ENCODE data around the gene VEGFB. TPM values are rescaled to one million over a fixed set of nuclear protein-coding genes. Genes with fewer than 3 reads are reported as not detected.
A peak's percentile ranks its signal among the peaks of the same experiment; 100 is the strongest.

VEGFB gene
- polyA plus RNA-seq, 3 donors = 73.8 to 84.8 (median 81.0) TPM

GRCh38 chr11:64230171-64230984, 4.0 kb upstream of the VEGFB start, which contains the start of gene DNAJC4:
Gene DNAJC4, plus strand, starts transcription at chr11:64230548. Its CDS starts 307 bp downstream, at chr11:64230855.
- peak; percentile 87 to 94 (median 89) for DNase-seq (ENCODE audit: low read depth in 3 of 3, low spot score in 2 of 3)

- no peak for DNase-seq (ENCODE audit: low read depth in 3 of 3, low spot score in 2 of 3)
Measured at GRCh38 chr11:64230985-64231365, 3.4 kb upstream of the VEGFB start.

- no peak for DNase-seq (ENCODE audit: low read depth in 3 of 3, low spot score in 2 of 3)
Measured at GRCh38 chr11:64231546-64231945, 2.8 kb upstream of the VEGFB start.

- no peak for DNase-seq (ENCODE audit: low read depth in 3 of 3, low spot score in 2 of 3)
Measured at GRCh38 chr11:64232182-64232966, 2.0 kb upstream of the VEGFB start.

- no peak for DNase-seq (ENCODE audit: low read depth in 3 of 3, low spot score in 2 of 3)
Measured at GRCh38 chr11:64232967-64233315, 1.4 kb upstream of the VEGFB start.

GRCh38 chr11:64234647-64235379, 429 bp downstream of the VEGFB start:
- no peak for DNase-seq (ENCODE audit: low read depth in 3 of 3, low spot score in 2 of 3)

- no peak for DNase-seq (ENCODE audit: low read depth in 3 of 3, low spot score in 2 of 3)
Measured at GRCh38 chr11:64235437-64236161, 1.2 kb downstream of the VEGFB start.

- DNase-seq (ENCODE audit: low read depth in 3 of 3, low spot score in 2 of 3) = no peak
Measured at GRCh38 chr11:64237484-64237951, 3.1 kb downstream of the VEGFB start.

- no peak for DNase-seq (ENCODE audit: low read depth in 3 of 3, low spot score in 2 of 3)
Measured at GRCh38 chr11:64238076-64238475, 3.7 kb downstream of the VEGFB start.

GRCh38 chr11:64238999-64239398, 4.6 kb downstream of the VEGFB start:
- no peak for DNase-seq (ENCODE audit: low read depth in 3 of 3, low spot score in 2 of 3)

- DNase-seq (ENCODE audit: low read depth in 3 of 3, low spot score in 2 of 3) = no peak
Measured at GRCh38 chr11:64239662-64240434, 5.5 kb downstream of the VEGFB start.

GRCh38 chr11:64240435-64241240, 6.3 kb downstream of the VEGFB start, which contains the start of gene FKBP2:
Gene FKBP2, plus strand, starts transcription at chr11:64241095. Its CDS starts 1,293 bp downstream, at chr11:64242388.
- peak; percentile 88 to 93 (median 92) for DNase-seq (ENCODE audit: low read depth in 3 of 3, low spot score in 2 of 3)

GRCh38 chr11:64241241-64241490, 6.8 kb downstream of the VEGFB start:
- peak in 2 of 3 donors; percentile 96 to 97 for DNase-seq (ENCODE audit: low read depth in 3 of 3, low spot score in 2 of 3)

GRCh38 chr11:64241491-64242374, 7.3 kb downstream of the VEGFB start:
- peak in 1 of 3 donors; percentile 94 for DNase-seq (ENCODE audit: low read depth in 3 of 3, low spot score in 2 of 3)

- DNase-seq (ENCODE audit: low read depth in 3 of 3, low spot score in 2 of 3) = no peak
Measured at GRCh38 chr11:64243236-64243854, 9.0 kb downstream of the VEGFB start.

- no peak for DNase-seq (ENCODE audit: low read depth in 3 of 3, low spot score in 2 of 3)
Measured at GRCh38 chr11:64244107-64244506, 9.7 kb downstream of the VEGFB start.

- DNase-seq (ENCODE audit: low read depth in 3 of 3, low spot score in 2 of 3) = no peak
Measured at GRCh38 chr11:64244966-64245365, 10.6 kb downstream of the VEGFB start.

- DNase-seq (ENCODE audit: low read depth in 3 of 3, low spot score in 2 of 3) = no peak
Measured at GRCh38 chr11:64245401-64245796, 11.0 kb downstream of the VEGFB start.

All from right renal cortex interstitium (tissue), 3 donors.